HepG2 (cell line): ENCODE measurements around the gene USP25. TPM values are rescaled to one million over a fixed set of nuclear protein-coding genes. Genes with fewer than 3 reads are reported as not detected.

Experiments used
- ATF4 ChIP-seq, 2 experiments: fragments of 450-650 bp in 1 of 2; sonication (generic) in 1 of 2; formaldehyde crosslinking; IDR thresholded peaks; 2 replicates each; pipeline versions ENCODE4 v1.5.0 to v1.8.0; 2020 to 2022; ENCODE audit warnings: mild to moderate bottlenecking in 1 of 2, missing genetic modification reagents in 1 of 2
- BCL6 ChIP-seq: IDR thresholded peaks from 2 replicates; pipeline ENCODE4 v1.6.1; 2016; ENCODE audit warnings: missing genetic modification reagents, missing compliant biosample characterization
- ELF1 ChIP-seq: sonication (generic); formaldehyde crosslinking; IDR thresholded peaks from 2 replicates; pipeline ENCODE4 v1.4.0; 2020; ENCODE audit warnings: missing genetic modification reagents
- FOXA3 ChIP-seq: IDR thresholded peaks from 2 replicates; pipeline ENCODE4 v1.6.1; 2016; ENCODE audit warnings: missing genetic modification reagents, missing compliant biosample characterization
- FOXP1 ChIP-seq, 2 experiments: fragments of 450-650 bp in 1 of 2; IDR thresholded peaks; 2 replicates each; pipeline ENCODE4 v1.6.1; 2017 to 2018; ENCODE audit warnings: antibody characterized with exemption in 1 of 2
- HDAC2 ChIP-seq: sonication (generic); formaldehyde crosslinking; IDR thresholded peaks from 2 replicates; pipeline ENCODE4 v1.4.0; 2020; ENCODE audit warnings: missing genetic modification reagents
- HES4 ChIP-seq: sonication (generic); formaldehyde crosslinking; IDR thresholded peaks from 2 replicates; pipeline ENCODE4 v1.9.0; 2021; ENCODE audit warnings: mild to moderate bottlenecking, missing genetic modification reagents, borderline replicate concordance
- HOXA5 ChIP-seq: sonication (generic); formaldehyde crosslinking; IDR thresholded peaks from 2 replicates; pipeline ENCODE4 v1.4.0; 2020; ENCODE audit warnings: missing genetic modification reagents
- MAZ ChIP-seq, 2 experiments: sonication (generic) in 1 of 2; formaldehyde crosslinking in 1 of 2; IDR thresholded peaks; 2 replicates each; pipeline versions ENCODE4 v1.5.0 to v1.6.1; 2012 to 2020; ENCODE audit warnings: low read depth in 2 of 2, mild to moderate bottlenecking in 2 of 2, borderline replicate concordance in 1 of 2, improper control_type of control experiment in 1 of 2, low read length in 1 of 2, missing genetic modification reagents in 1 of 2, moderate library complexity in 1 of 2
- MIXL1 ChIP-seq: IDR thresholded peaks from 2 replicates; pipeline ENCODE4 v1.6.1; 2016
- MTA3 ChIP-seq: sonication (generic); formaldehyde crosslinking; IDR thresholded peaks from 2 replicates; pipeline ENCODE4 v1.4.0; 2020; ENCODE audit warnings: missing genetic modification reagents
- NFE2L2 ChIP-seq: fragments of 150-350 bp; IDR thresholded peaks from 2 replicates; pipeline ENCODE4 v1.6.1; 2014; ENCODE audit warnings: low read length
- PBX3 ChIP-seq: sonication (generic); formaldehyde crosslinking; IDR thresholded peaks from 2 replicates; pipeline ENCODE4 v1.8.1; 2023; ENCODE audit warnings: missing genetic modification reagents, inconsistent platforms, borderline replicate concordance
- RBAK ChIP-seq: sonication (generic); formaldehyde crosslinking; IDR thresholded peaks from 2 replicates; pipeline ENCODE4 v1.5.1; 2020; ENCODE audit warnings: mild to moderate bottlenecking, missing genetic modification reagents
- ZBTB34 ChIP-seq: sonication (generic); formaldehyde crosslinking; IDR thresholded peaks from 2 replicates; pipeline ENCODE4 v1.8.0; 2022; ENCODE audit warnings: mild to moderate bottlenecking, missing genetic modification reagents
- ZNF101 ChIP-seq: sonication (generic); formaldehyde crosslinking; IDR thresholded peaks from 2 replicates; pipeline ENCODE4 v1.4.0; 2020; ENCODE audit warnings: mild to moderate bottlenecking, low read depth, missing genetic modification reagents, borderline replicate concordance
- ZNF225 ChIP-seq: sonication (generic); formaldehyde crosslinking; IDR thresholded peaks from 2 replicates; pipeline ENCODE4 v1.4.0; 2020; ENCODE audit warnings: mild to moderate bottlenecking, missing genetic modification reagents
- ZNF333 ChIP-seq: sonication (generic); formaldehyde crosslinking; IDR thresholded peaks from 2 replicates; pipeline ENCODE4 v1.4.0; 2020; ENCODE audit warnings: mild to moderate bottlenecking, missing genetic modification reagents, borderline replicate concordance
- ZNF354B ChIP-seq: sonication (generic); formaldehyde crosslinking; IDR thresholded peaks from 2 replicates; pipeline ENCODE4 v1.8.0; 2022; ENCODE audit warnings: mild to moderate bottlenecking, missing genetic modification reagents
- ZNF496 ChIP-seq: sonication (generic); formaldehyde crosslinking; IDR thresholded peaks from 2 replicates; pipeline ENCODE4 v1.8.1; 2023; ENCODE audit warnings: mild to moderate bottlenecking, moderate library complexity, missing genetic modification reagents; ENCODE audit not compliant: insufficient replicate concordance
- ZNF510 ChIP-seq: sonication (generic); formaldehyde crosslinking; IDR thresholded peaks from 2 replicates; pipeline ENCODE4 v1.4.0; 2020; ENCODE audit warnings: low read depth, mild to moderate bottlenecking, missing genetic modification reagents
- ZNF543 ChIP-seq: sonication (generic); formaldehyde crosslinking; IDR thresholded peaks from 2 replicates; pipeline ENCODE4 v1.4.0; 2020; ENCODE audit warnings: mild to moderate bottlenecking, missing genetic modification reagents
- ZNF598 ChIP-seq: sonication (generic); formaldehyde crosslinking; IDR thresholded peaks from 2 replicates; pipeline ENCODE4 v1.5.1; 2020; ENCODE audit warnings: mild to moderate bottlenecking, missing genetic modification reagents, borderline replicate concordance
- ZNF619 ChIP-seq: sonication (generic); formaldehyde crosslinking; IDR thresholded peaks from 2 replicates; pipeline ENCODE4 v1.4.0; 2020; ENCODE audit warnings: mild to moderate bottlenecking, missing genetic modification reagents
- ZNF644 ChIP-seq: IDR thresholded peaks from 2 replicates; pipeline ENCODE4 v1.6.1; 2016; ENCODE audit warnings: low read depth
- ZNF660 ChIP-seq: sonication (generic); formaldehyde crosslinking; IDR thresholded peaks from 2 replicates; pipeline ENCODE4 v1.5.1; 2020; ENCODE audit warnings: mild to moderate bottlenecking, low read depth, missing genetic modification reagents, borderline replicate concordance
- ZNF740 ChIP-seq: sonication (generic); formaldehyde crosslinking; IDR thresholded peaks from 2 replicates; pipeline ENCODE4 v1.4.0; 2020; ENCODE audit warnings: missing genetic modification reagents
- polyA plus RNA-seq, 8 experiments: library from polyadenylated mRNA; depleted of rRNA in 3 of 8; stranded (reverse) in 7 of 8; unstranded in 1 of 8; fragments of >200 nt; fragmentation: Illumina TruSeq in 4 of 8; extraction: Trizol in 4 of 8; gene quantifications; 2 replicates each; pipeline versions ENCODE4 v1.2.1 to v1.2.3, GENCODE V29; 2011 to 2016; ENCODE audit warnings: low read depth in 4 of 8, missing spikeins in 1 of 8, mixed read lengths in 1 of 8; ENCODE audit not compliant: insufficient read depth in 1 of 8
- total RNA-seq, 5 experiments: library from RNA; depleted of rRNA; stranded (reverse); fragments of >200 nt; fragmentation: Illumina TruSeq; extraction: Trizol; gene quantifications; 2 replicates each; pipeline ENCODE4 v1.2.3, GENCODE V29; 2016; ENCODE audit warnings: low read depth in 1 of 5

The USP25 gene
- total and polyA plus RNA-seq, 2 of the 13 experiments (the other 11 are each of a cell fraction or from before 2014, with no cell fraction given) = 12.4 to 26.3 TPM

- TF ChIP-seq ZNF510 (CRISPR knock-in tag) = no peak
- TF ChIP-seq HDAC2 = peak; percentile 44; the same call in 1 of the 2 replicates
- peak; percentile 45; the same call in 1 of the 2 replicates for TF ChIP-seq FOXA3 (CRISPR knock-in tag)
- peak; percentile 65 for TF ChIP-seq ZNF644 (CRISPR knock-in tag)
- no peak for TF ChIP-seq ZNF660 (CRISPR knock-in tag)
- no peak for TF ChIP-seq ATF4 (CRISPR knock-in tag; IDR thresholded peaks at IDR 0.05)
- no peak for TF ChIP-seq PBX3
- TF ChIP-seq ZNF101 (CRISPR knock-in tag) = no peak
- no peak for TF ChIP-seq NFE2L2
- TF ChIP-seq MAZ (IDR thresholded peaks at IDR 0.05; ENCODE audit: borderline replicate concordance, low read depth, low read length) = no peak
- TF ChIP-seq MAZ (CRISPR knock-in tag; IDR thresholded peaks at IDR 0.05; ENCODE audit: low read depth) = no peak
- TF ChIP-seq FOXP1 (IDR thresholded peaks at IDR 0.05) = no peak
- TF ChIP-seq FOXP1 (CRISPR knock-in tag; IDR thresholded peaks at IDR 0.05) = peak; percentile 70
- no peak for TF ChIP-seq ZNF354B (CRISPR knock-in tag)
- TF ChIP-seq HOXA5 = no peak
- no peak for TF ChIP-seq RBAK (CRISPR knock-in tag)
- peak; percentile 20; the same call in 1 of the 2 replicates for TF ChIP-seq BCL6
- TF ChIP-seq ZNF619 (CRISPR knock-in tag) = no peak
- TF ChIP-seq MIXL1 = 0 out of 2 replicates have a peak, but pooled peaks have one; percentile 28
- no peak for TF ChIP-seq HES4 (CRISPR knock-in tag)
- TF ChIP-seq ZNF496 (CRISPR knock-in tag) = no peak
- no peak for TF ChIP-seq ZBTB34 (CRISPR knock-in tag)
- no peak for TF ChIP-seq ZNF333 (CRISPR knock-in tag)
- TF ChIP-seq ZNF225 (CRISPR knock-in tag) = no peak
- TF ChIP-seq ZNF598 (CRISPR knock-in tag) = no peak
- no peak for TF ChIP-seq ZNF740 (CRISPR knock-in tag)
- TF ChIP-seq ELF1 (CRISPR knock-in tag) = peak; percentile 56; the same call in 1 of the 2 replicates
- no peak for TF ChIP-seq ZNF543 (CRISPR knock-in tag)
- no peak for TF ChIP-seq MTA3 (CRISPR knock-in tag)
Measured at GRCh38 chr21:15742052-15742670, 12.4 kb downstream of the USP25 start (continued).
